H9 (cell line): ENCODE results near the gene ATM. TPM values are rescaled to one million over a fixed set of nuclear protein-coding genes. Genes with fewer than 3 reads are reported as not detected.

ENCODE experiments used
- DNase-seq: peaks from one replicate; pipeline ENCODE4 v3.0.0-alpha.2; 2017
- H2AFZ ChIP-seq: one replicate; pipeline ENCODE4 v1.6.1; 2013; ENCODE audit warnings: mild to moderate bottlenecking, low read length, control low read depth, moderate library complexity
- H2AK5ac ChIP-seq: 2 replicates; pipeline ENCODE4 v1.6.1; 2013; ENCODE audit warnings: low read length, control low read depth, mixed read lengths; ENCODE audit not compliant: insufficient read length
- H2BK120ac ChIP-seq: one replicate; pipeline ENCODE4 v1.6.1; 2013; ENCODE audit warnings: low read depth, mild to moderate bottlenecking, low read length, control low read depth, inconsistent platforms; ENCODE audit not compliant: poor library complexity, severe bottlenecking
- H2BK12ac ChIP-seq: 2 replicates; pipeline ENCODE4 v1.6.1; 2013; ENCODE audit warnings: low read length, control low read depth, mixed read lengths, low read depth; ENCODE audit not compliant: insufficient read length
- H2BK15ac ChIP-seq: 2 replicates; pipeline ENCODE4 v1.6.1; 2013; ENCODE audit warnings: low read depth, low read length, control low read depth
- H2BK20ac ChIP-seq: one replicate; pipeline ENCODE4 v1.6.1; 2013; ENCODE audit warnings: low read depth, mild to moderate bottlenecking, low read length, control low read depth, inconsistent platforms; ENCODE audit not compliant: poor library complexity, severe bottlenecking
- H2BK5ac ChIP-seq: 2 replicates; pipeline ENCODE4 v1.6.1; 2013; ENCODE audit warnings: low read length, control low read depth, mixed read lengths; ENCODE audit not compliant: insufficient read length
- H3K14ac ChIP-seq: 2 replicates; pipeline ENCODE4 v1.6.1; 2013; ENCODE audit warnings: low read length, control low read depth; ENCODE audit not compliant: insufficient read depth
- H3K18ac ChIP-seq: 2 replicates; pipeline ENCODE4 v1.6.1; 2013; ENCODE audit warnings: low read depth, mild to moderate bottlenecking, mixed read lengths, low read length, control low read depth; ENCODE audit not compliant: insufficient read length
- H3K23ac ChIP-seq: 2 replicates; pipeline ENCODE4 v1.6.1; 2013; ENCODE audit warnings: low read length, control low read depth, mixed read lengths, low read depth; ENCODE audit not compliant: insufficient read length
- H3K23me2 ChIP-seq: 2 replicates; pipeline ENCODE4 v1.6.1; 2013; ENCODE audit warnings: low read depth, mild to moderate bottlenecking, mixed read lengths, low read length, control low read depth; ENCODE audit not compliant: insufficient read length, poor library complexity, severe bottlenecking
- H3K27ac ChIP-seq: 2 replicates; pipeline ENCODE4 v1.5.1; 2013; ENCODE audit warnings: low read length, control low read depth, mixed read lengths, low read depth; ENCODE audit not compliant: insufficient read length
- H3K27me3 ChIP-seq: 2 replicates; pipeline ENCODE4 v1.6.1; 2013; ENCODE audit warnings: low read length, control low read depth, inconsistent platforms; ENCODE audit not compliant: insufficient read depth
- H3K4ac ChIP-seq: 2 replicates; pipeline ENCODE4 v1.6.1; 2013; ENCODE audit warnings: low read depth, mild to moderate bottlenecking, control low read depth, inconsistent platforms, low read length, moderate library complexity
- H3K4me1 ChIP-seq: 2 replicates; pipeline ENCODE4 v1.6.1; 2013; ENCODE audit warnings: low read length, control low read depth, inconsistent platforms; ENCODE audit not compliant: insufficient read depth
- H3K4me2 ChIP-seq: 2 replicates; pipeline ENCODE4 v1.6.1; 2013; ENCODE audit warnings: low read length, control low read depth, mixed read lengths; ENCODE audit not compliant: insufficient read length, insufficient read depth
- H3K56ac ChIP-seq: 2 replicates; pipeline ENCODE4 v1.6.1; 2013; ENCODE audit warnings: low read depth, mild to moderate bottlenecking, mixed read lengths, low read length, control low read depth; ENCODE audit not compliant: insufficient read length
- H3K79me1 ChIP-seq: 2 replicates; pipeline ENCODE4 v1.6.1; 2013; ENCODE audit warnings: low read depth, mild to moderate bottlenecking, moderate library complexity, low read length, control low read depth, inconsistent platforms; ENCODE audit not compliant: insufficient read depth, poor library complexity, severe bottlenecking
- H3K79me2 ChIP-seq: 2 replicates; pipeline ENCODE4 v1.6.1; 2013; ENCODE audit warnings: low read length, control low read depth, inconsistent platforms; ENCODE audit not compliant: insufficient read depth
- H3K9ac ChIP-seq: 2 replicates; pipeline ENCODE4 v1.6.1; 2013; ENCODE audit warnings: low read length, control low read depth, mixed read lengths; ENCODE audit not compliant: insufficient read length; ENCODE audit errors: extremely low read depth
- H3K9me3 ChIP-seq: one replicate; pipeline ENCODE4 v1.6.1; 2013; ENCODE audit warnings: low read depth, low read length, inconsistent platforms; ENCODE audit not compliant: control insufficient read depth
- H3T11ph ChIP-seq: one replicate; pipeline ENCODE4 v1.6.1; 2013; ENCODE audit warnings: mild to moderate bottlenecking, low read length, control low read depth, inconsistent platforms
- H4K20me1 ChIP-seq: one replicate; pipeline ENCODE4 v1.6.1; 2013; ENCODE audit not compliant: control insufficient read depth, insufficient read length, insufficient read depth
- H4K5ac ChIP-seq: 2 replicates; pipeline ENCODE4 v1.6.1; 2013; ENCODE audit warnings: low read depth, mild to moderate bottlenecking, mixed read lengths, low read length, control low read depth; ENCODE audit not compliant: insufficient read length
- H4K8ac ChIP-seq: replicated peaks from 2 replicates; pipeline ENCODE4 v1.6.1; 2013; ENCODE audit warnings: low read length, control low read depth, mixed read lengths, low read depth; ENCODE audit not compliant: insufficient read length
- H4K91ac ChIP-seq: 2 replicates; pipeline ENCODE4 v1.6.1; 2013; ENCODE audit warnings: low read depth, mild to moderate bottlenecking, moderate library complexity, mixed read lengths, low read length, control low read depth; ENCODE audit not compliant: insufficient read length
- H3K27ac Mint-ChIP-seq, 3 experiments: 2 replicates in 2 of 3; 3 replicates in 1 of 3; pipeline ENCODE4 v1.8.0; 2020 to 2021; ENCODE audit warnings: mixed read lengths in 3 of 3, mild to moderate bottlenecking in 1 of 3, moderate library complexity in 1 of 3
- H3K27me3 Mint-ChIP-seq: 2 replicates; pipeline ENCODE4 v1.8.0; 2021; ENCODE audit warnings: low read depth, mild to moderate bottlenecking, moderate library complexity, mixed read lengths
- H3K36me3 Mint-ChIP-seq, 3 experiments: 2 replicates in 2 of 3; 3 replicates in 1 of 3; pipeline ENCODE4 v1.8.0; 2020 to 2021; ENCODE audit warnings: low read depth in 3 of 3, mixed read lengths in 3 of 3; ENCODE audit not compliant: insufficient read depth in 1 of 3
- H3K4me1 Mint-ChIP-seq, 2 experiments: 2 replicates each; pipeline ENCODE4 v1.8.0; 2020; ENCODE audit warnings: mixed read lengths in 2 of 2
- H3K4me3 Mint-ChIP-seq, 2 experiments: 2 replicates in 1 of 2; 3 replicates in 1 of 2; pipeline ENCODE4 v1.8.0; 2020 to 2021; ENCODE audit warnings: mild to moderate bottlenecking in 2 of 2, mixed read lengths in 2 of 2, moderate library complexity in 1 of 2
- H3K9me3 Mint-ChIP-seq, 2 experiments: 2 replicates in 1 of 2; 3 replicates in 1 of 2; pipeline ENCODE4 v1.8.0; 2020; ENCODE audit warnings: mild to moderate bottlenecking in 2 of 2, mixed read lengths in 2 of 2, moderate library complexity in 1 of 2
- WGBS: extraction: QIAGEN DNeasy Blood & Tissue Kit; methylation state at CpG from one replicate; pipeline ENCODE4 v1.1.7; 2013; ENCODE audit warnings: missing lambda C conversion rate, low lambda C conversion rate, mixed read lengths; ENCODE audit not compliant: insufficient read length; ENCODE audit errors: extremely low coverage; 5-methylcytosine and 5-hydroxymethylcytosine counted together
- total RNA-seq: library from RNA; stranded (reverse); gene quantifications from 2 replicates; pipeline ENCODE4 v1.2.1, GENCODE V29; 2021
- TF ChIP-seq, protein P1 (sequence below): fragments of 200-600 bp; sonication (generic); conservative IDR thresholded peaks from 3 replicates; pipeline ENCODE4 v1.8.0; 2021; ENCODE audit warnings: antibody characterized with exemption, mild to moderate bottlenecking

ATM gene
- total RNA-seq, 1 experiment from 2014 or later: 58.9 TPM

- no CpG with 5 or more reads among the region's 3 CpGs for WGBS
- H3K27ac Mint-ChIP-seq: no peak overlapping the region
These were observed 99.8 kb downstream of the ATM start for GRCh38 chr11:108322666-108323065.

More at GRCh38 chr11:108322666-108323065, 99.8 kb downstream of the ATM start:
- Mint-ChIP-seq H3K27me3 (no peaks in the 10 kb centered on the region), H3K4me3 (no peak overlapping the region), H3K36me3 (peaks cover 1 to 53% (median 40%) of the 10 kb centered on the region in 3 experiments; a peak in 6 of 7 replicates), H3K9me3 (no peaks in the 10 kb centered on the region), H3K4me1 (no peaks in the 10 kb centered on the region)
- TF ChIP-seq, protein P1, sequence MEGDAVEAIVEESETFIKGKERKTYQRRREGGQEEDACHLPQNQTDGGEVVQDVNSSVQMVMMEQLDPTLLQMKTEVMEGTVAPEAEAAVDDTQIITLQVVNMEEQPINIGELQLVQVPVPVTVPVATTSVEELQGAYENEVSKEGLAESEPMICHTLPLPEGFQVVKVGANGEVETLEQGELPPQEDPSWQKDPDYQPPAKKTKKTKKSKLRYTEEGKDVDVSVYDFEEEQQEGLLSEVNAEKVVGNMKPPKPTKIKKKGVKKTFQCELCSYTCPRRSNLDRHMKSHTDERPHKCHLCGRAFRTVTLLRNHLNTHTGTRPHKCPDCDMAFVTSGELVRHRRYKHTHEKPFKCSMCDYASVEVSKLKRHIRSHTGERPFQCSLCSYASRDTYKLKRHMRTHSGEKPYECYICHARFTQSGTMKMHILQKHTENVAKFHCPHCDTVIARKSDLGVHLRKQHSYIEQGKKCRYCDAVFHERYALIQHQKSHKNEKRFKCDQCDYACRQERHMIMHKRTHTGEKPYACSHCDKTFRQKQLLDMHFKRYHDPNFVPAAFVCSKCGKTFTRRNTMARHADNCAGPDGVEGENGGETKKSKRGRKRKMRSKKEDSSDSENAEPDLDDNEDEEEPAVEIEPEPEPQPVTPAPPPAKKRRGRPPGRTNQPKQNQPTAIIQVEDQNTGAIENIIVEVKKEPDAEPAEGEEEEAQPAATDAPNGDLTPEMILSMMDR: no peak
- no peak overlapping the region for H3K18ac ChIP-seq
- no peak overlapping the region for H3K14ac ChIP-seq
- H2AK5ac ChIP-seq: no peak overlapping the region
- no peak overlapping the region for H3K9ac ChIP-seq
- H4K20me1 ChIP-seq: no peaks in the 10 kb centered on the region
- H3K79me1 ChIP-seq: no peaks in the 10 kb centered on the region
- H3K4me1 ChIP-seq: no peaks in the 10 kb centered on the region
- H2BK12ac ChIP-seq: no peak overlapping the region
- H3K79me2 ChIP-seq: no peaks in the 10 kb centered on the region
- no peak overlapping the region for H2AFZ ChIP-seq
- H4K91ac ChIP-seq: no peak overlapping the region
- no peak overlapping the region for H3K27ac ChIP-seq
- H3K23ac ChIP-seq: no peak overlapping the region
- no peaks in the 10 kb centered on the region for H3K23me2 ChIP-seq
- no peak overlapping the region for H3K56ac ChIP-seq
- no peak overlapping the region for H2BK15ac ChIP-seq
- H3K27me3 ChIP-seq: no peaks in the 10 kb centered on the region
- no peaks in the 10 kb centered on the region for H3K9me3 ChIP-seq
- H4K5ac ChIP-seq: no peak overlapping the region
- H2BK5ac ChIP-seq: no peak overlapping the region
- no peak overlapping the region for H4K8ac ChIP-seq
- H2BK20ac ChIP-seq: no peak overlapping the region
- DNase-seq: no peak
- no peak overlapping the region for H3K4ac ChIP-seq
- H3K4me2 ChIP-seq: no peak overlapping the region
- no peak overlapping the region for H2BK120ac ChIP-seq
- H3T11ph ChIP-seq: no peak overlapping the region
